ENCODE data around the gene NME5.

The NME5 gene

GRCh38 chr5:138067945-138068344 is 71.3 kb downstream of the NME5 start:
- FAIRE-seq: no peak
- no peak for DNase-seq (ENCODE audit: insufficient read length, low spot score)
- no peak for TF ChIP-seq CTCF (IDR thresholded peaks at IDR 0.05; ENCODE audit: insufficient read depth, missing control alignments)
